Parathyroid adenoma (tissue), 2 donors: ENCODE data around the gene GLIS1.

Source experiments
- H2AFZ ChIP-seq: fragments of 300-600 bp; sonication (generic); one replicate; pipeline ENCODE4 v1.7.0; 2017; ENCODE audit warnings: antibody characterized with exemption, mild to moderate bottlenecking
- H3K27ac ChIP-seq: fragments of 300-600 bp; sonication (generic); one replicate; pipeline ENCODE4 v1.7.0; 2017
- H3K27me3 ChIP-seq: fragments of 300-600 bp; sonication (generic); one replicate; pipeline ENCODE4 v1.7.0; 2017; ENCODE audit warnings: low read length; ENCODE audit not compliant: control insufficient read depth, insufficient read depth
- H3K36me3 ChIP-seq: fragments of 300-600 bp; sonication (generic); one replicate; pipeline ENCODE4 v1.7.0; 2017; ENCODE audit warnings: low read length; ENCODE audit not compliant: control insufficient read depth, insufficient read depth
- H3K4me1 ChIP-seq: fragments of 300-600 bp; sonication (generic); one replicate; pipeline ENCODE4 v1.7.0; 2017; ENCODE audit warnings: control low read depth
- H3K4me2 ChIP-seq: fragments of 300-600 bp; sonication (generic); one replicate; pipeline ENCODE4 v1.7.0; 2017; ENCODE audit warnings: low read length
- H3K4me3 ChIP-seq: fragments of 300-600 bp; sonication (generic); one replicate; pipeline ENCODE4 v1.7.0; 2017; ENCODE audit warnings: low read depth, low read length
- H3K79me2 ChIP-seq: fragments of 300-600 bp; sonication (generic); one replicate; pipeline ENCODE4 v1.7.0; 2017; ENCODE audit warnings: control low read depth
- H3K9ac ChIP-seq: fragments of 300-600 bp; sonication (generic); one replicate; pipeline ENCODE4 v1.7.0; 2017; ENCODE audit warnings: mild to moderate bottlenecking
- H3K9me3 ChIP-seq: fragments of 300-600 bp; sonication (generic); one replicate; pipeline ENCODE4 v1.7.0; 2017; ENCODE audit warnings: low read length; ENCODE audit not compliant: control insufficient read depth
- TF ChIP-seq, protein P1 (sequence below): fragments of 300-600 bp; sonication (generic); IDR thresholded peaks from one replicate; pipeline ENCODE4 v1.7.0; 2017; ENCODE audit warnings: antibody characterized with exemption, mild to moderate bottlenecking
- donor health status: primary hyperparathyroidism.

The GLIS1 gene

DNA sequence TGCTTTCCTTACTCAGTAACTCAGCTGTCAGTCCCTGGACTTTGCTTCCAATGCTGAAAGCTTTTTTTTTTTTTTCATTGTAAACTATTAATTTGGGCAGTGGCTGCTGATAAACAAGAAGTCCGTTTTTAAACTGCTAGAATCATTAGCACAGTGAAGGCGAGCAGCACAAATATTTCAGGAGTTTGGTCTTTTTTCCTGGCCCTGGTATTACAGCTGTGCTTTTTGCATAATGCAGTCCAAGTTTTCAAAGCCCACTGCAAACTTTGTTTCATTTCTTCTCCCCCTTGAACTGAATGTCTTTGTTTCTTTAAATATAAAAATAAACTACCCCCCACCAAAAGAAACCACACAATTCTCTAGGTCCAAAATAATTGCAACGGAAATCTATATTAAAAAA, 6.6 kb downstream of the GLIS1 start:
- H3K4me1 ChIP-seq, result no peaks in the 10 kb centered on the region
- no peaks in the 10 kb centered on the region for H3K36me3 ChIP-seq
- no peaks in the 10 kb centered on the region for H3K79me2 ChIP-seq
- TF ChIP-seq, protein P1, sequence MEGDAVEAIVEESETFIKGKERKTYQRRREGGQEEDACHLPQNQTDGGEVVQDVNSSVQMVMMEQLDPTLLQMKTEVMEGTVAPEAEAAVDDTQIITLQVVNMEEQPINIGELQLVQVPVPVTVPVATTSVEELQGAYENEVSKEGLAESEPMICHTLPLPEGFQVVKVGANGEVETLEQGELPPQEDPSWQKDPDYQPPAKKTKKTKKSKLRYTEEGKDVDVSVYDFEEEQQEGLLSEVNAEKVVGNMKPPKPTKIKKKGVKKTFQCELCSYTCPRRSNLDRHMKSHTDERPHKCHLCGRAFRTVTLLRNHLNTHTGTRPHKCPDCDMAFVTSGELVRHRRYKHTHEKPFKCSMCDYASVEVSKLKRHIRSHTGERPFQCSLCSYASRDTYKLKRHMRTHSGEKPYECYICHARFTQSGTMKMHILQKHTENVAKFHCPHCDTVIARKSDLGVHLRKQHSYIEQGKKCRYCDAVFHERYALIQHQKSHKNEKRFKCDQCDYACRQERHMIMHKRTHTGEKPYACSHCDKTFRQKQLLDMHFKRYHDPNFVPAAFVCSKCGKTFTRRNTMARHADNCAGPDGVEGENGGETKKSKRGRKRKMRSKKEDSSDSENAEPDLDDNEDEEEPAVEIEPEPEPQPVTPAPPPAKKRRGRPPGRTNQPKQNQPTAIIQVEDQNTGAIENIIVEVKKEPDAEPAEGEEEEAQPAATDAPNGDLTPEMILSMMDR, result no peak
- no peaks in the 10 kb centered on the region for H3K27me3 ChIP-seq
- no peak overlapping the region for H2AFZ ChIP-seq
- H3K9ac ChIP-seq, result no peak overlapping the region
- no peaks in the 10 kb centered on the region for H3K9me3 ChIP-seq
- H3K4me2 ChIP-seq, result no peak overlapping the region
- no peak overlapping the region for H3K27ac ChIP-seq
- no peak overlapping the region for H3K4me3 ChIP-seq

DNA sequence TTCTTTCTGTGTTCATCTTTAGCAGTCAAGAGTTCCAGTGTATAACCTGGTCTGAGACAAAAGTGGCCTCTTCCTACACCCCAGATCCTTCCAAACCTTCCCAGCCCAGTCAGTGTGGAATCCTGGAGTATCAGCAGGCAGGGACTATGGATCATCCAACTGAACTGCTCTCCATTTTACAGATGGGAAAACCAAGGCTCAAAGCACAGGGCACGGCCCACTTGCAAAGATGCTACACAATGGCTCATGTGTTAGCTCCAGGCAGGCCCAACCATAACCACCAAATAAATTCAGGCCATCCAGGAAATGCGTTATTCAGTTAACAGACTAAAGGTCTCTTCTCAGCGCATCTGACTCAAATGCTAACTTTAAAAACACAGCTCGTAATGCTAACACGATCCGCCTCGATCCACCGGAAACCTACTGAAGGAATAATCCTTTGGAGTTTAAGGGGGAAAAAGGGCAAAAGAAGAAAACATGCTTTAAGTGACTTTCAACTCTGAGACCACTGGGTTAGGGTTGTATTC, 7.1 kb downstream of the GLIS1 start:
- Histone ChIP-seq H3K4me3 (no peak overlapping the region), H3K9ac (no peak overlapping the region)
- TF ChIP-seq, protein P1, result no peak

DNA sequence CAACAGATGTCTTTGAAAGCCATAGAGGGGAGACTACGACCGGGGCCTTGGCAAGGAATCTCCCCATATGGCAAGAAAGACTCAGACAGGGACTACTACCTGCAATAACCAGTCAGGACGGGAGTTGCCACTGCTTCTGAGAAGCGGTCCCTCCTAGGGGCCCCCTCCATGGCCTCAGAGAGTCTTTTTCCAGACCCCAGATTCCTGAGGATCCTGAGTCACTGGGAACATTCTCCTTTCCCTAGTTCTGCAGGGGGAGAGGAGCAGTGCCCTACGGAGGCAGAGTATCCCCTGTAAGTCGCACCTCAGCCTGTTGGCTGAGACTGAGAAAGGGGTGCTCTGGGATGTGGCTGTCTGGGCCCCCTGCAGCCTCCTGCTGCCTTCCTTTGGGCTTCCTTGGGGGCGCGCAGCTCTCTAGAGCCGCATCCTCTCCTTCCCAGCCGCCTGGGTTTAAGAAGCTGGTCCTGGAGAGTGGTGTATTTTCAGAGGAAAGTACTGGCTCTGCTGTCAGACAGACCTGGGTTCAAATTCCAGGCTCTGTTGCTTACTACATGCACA, 7.8 kb downstream of the GLIS1 start:
- no peak overlapping the region for H3K27ac ChIP-seq
- no peak overlapping the region for H2AFZ ChIP-seq
- H3K36me3 ChIP-seq, result no peaks in the 10 kb centered on the region
- H3K4me1 ChIP-seq, result no peaks in the 10 kb centered on the region
- H3K79me2 ChIP-seq, result no peaks in the 10 kb centered on the region
- H3K4me3 ChIP-seq, result no peak overlapping the region
- TF ChIP-seq, protein P1, result no peak
- no peak overlapping the region for H3K4me2 ChIP-seq
- no peaks in the 10 kb centered on the region for H3K27me3 ChIP-seq
- no peaks in the 10 kb centered on the region for H3K9me3 ChIP-seq
- no peak overlapping the region for H3K9ac ChIP-seq

More for the DNA sequence above, 7.1 kb downstream of the GLIS1 start:
- Histone ChIP-seq H3K9me3 (no peaks in the 10 kb centered on the region), H2AFZ (no peak overlapping the region), H3K27ac (no peak overlapping the region), H3K36me3 (no peaks in the 10 kb centered on the region), H3K4me2 (no peak overlapping the region), H3K27me3 (no peaks in the 10 kb centered on the region), H3K79me2 (no peaks in the 10 kb centered on the region), H3K4me1 (no peaks in the 10 kb centered on the region)

DNA sequence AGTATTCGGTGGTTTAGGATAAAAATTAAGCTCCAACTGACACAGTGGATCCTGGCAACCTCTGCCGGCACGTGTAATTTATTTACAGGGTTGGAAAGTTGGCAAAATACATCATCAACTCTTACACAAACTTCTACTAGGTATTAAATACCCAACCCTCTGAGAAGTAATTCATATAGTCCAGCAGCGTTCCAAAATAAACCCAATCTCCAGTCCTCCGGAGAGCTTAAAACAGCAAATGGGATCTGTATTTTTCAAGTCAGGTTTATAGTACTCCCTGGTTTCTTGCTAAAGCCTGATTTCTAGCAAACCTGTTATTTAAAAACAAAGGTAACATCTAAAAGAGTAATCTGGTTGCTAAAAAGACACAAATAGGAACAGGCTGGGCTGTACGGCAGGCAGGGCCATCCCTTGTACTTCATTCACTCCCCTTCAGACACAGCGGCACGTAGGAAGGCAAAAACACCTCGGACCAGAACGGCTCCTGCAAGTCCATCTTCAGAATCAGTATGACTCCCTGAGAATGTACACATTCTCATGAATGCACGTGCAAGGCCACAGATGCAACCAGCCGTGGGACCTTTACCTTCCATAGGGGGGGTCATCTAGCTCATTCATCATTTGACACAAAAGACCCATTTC, 8.6 kb downstream of the GLIS1 start:
- H3K4me1 ChIP-seq, result no peaks in the 10 kb centered on the region
- no peaks in the 10 kb centered on the region for H3K79me2 ChIP-seq
- no peak overlapping the region for H3K9ac ChIP-seq
- no peaks in the 10 kb centered on the region for H3K9me3 ChIP-seq
- no peaks in the 10 kb centered on the region for H3K36me3 ChIP-seq
- no peak overlapping the region for H3K4me3 ChIP-seq
- no peaks in the 10 kb centered on the region for H3K27me3 ChIP-seq
- TF ChIP-seq, protein P1, result no peak
- no peak overlapping the region for H3K27ac ChIP-seq
- H3K4me2 ChIP-seq, result no peak overlapping the region
- no peak overlapping the region for H2AFZ ChIP-seq
